GM12874 (cell line): ENCODE results near the gene STBD1.

Experiments
- CTCF ChIP-seq: IDR thresholded peaks from 2 replicates; pipeline ENCODE4 v1.5.1; 2011; ENCODE audit warnings: low read depth, mild to moderate bottlenecking, control low read depth, low read length, moderate library complexity; ENCODE audit not compliant: insufficient read depth

Gene STBD1

GRCh38 chr4:76312457-76312856 is 5.9 kb downstream of the STBD1 start:
- no peak for TF ChIP-seq CTCF

- TF ChIP-seq CTCF = no peak
Measured at GRCh38 chr4:76313547-76313946, 7.0 kb downstream of the STBD1 start.

- TF ChIP-seq CTCF = no peak
Measured at GRCh38 chr4:76315267-76315918, 8.9 kb downstream of the STBD1 start.

GRCh38 chr4:76316131-76316530 is 9.6 kb downstream of the STBD1 start:
- no peak for TF ChIP-seq CTCF

GRCh38 chr4:76322236-76322635 is 15.7 kb downstream of the STBD1 start:
- no peak for TF ChIP-seq CTCF

GRCh38 chr4:76325072-76325471 is 18.5 kb downstream of the STBD1 start:
- TF ChIP-seq CTCF = no peak

- no peak for TF ChIP-seq CTCF
Measured at GRCh38 chr4:76326515-76326914, 20.0 kb downstream of the STBD1 start.
